OCI-LY1 (cell line): ENCODE measurements around the gene RAI1.

ENCODE experiments used
- EZH2 ChIP-seq: fragments of 200-600 bp; sonication (generic), shearing (Covaris generic); IDR thresholded peaks from 2 replicates; pipeline ENCODE4 v1.8.0; 2017; ENCODE audit warnings: borderline replicate concordance, mixed run types, mild to moderate bottlenecking, antibody characterized with exemption, low read length, moderate library complexity, mixed read lengths
- TF ChIP-seq, protein P1 (sequence below): fragments of 200-600 bp; sonication (generic), shearing (Covaris generic); IDR thresholded peaks from 2 replicates; pipeline ENCODE4 v1.5.1; 2017; ENCODE audit warnings: mild to moderate bottlenecking, antibody characterized with exemption, low read length, moderate library complexity, mixed read lengths

DNA sequence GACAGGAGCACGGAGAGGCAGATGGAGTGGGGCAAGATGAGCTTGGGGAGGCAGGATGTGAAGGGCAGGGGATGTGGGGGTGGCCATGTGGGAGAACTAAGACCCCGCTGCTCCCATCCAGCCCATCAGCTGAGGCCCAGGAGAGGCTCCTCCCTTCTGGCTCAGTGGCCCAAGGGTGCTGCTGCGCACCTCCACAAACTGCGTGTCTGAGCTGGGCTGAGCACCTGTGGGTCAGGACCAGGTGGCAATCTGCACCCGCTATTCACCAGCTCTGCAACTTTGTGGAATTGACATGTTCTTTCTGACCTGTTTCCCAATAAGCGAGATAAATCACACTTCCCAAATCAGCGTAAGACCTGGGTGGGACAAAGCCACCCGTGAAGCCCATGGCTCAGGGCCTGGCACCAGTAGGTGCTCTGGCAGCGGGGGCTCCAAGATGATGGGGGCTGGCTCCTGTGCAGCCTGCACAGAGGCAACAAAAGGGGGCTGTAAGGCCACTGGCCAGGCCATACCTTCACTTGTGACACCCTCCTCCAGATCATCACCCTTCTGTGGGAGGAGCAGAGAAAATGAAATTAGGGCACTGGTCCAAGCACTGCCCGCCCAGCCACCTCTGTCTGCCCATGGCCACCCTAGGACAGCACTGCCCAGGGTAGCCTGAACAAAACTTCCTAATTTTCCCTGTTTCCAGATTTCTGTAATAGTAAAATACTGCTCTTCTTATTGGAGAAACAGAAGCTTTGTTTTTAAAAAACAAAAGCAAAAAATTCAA is 167.2 kb downstream of the RAI1 start:
- TF ChIP-seq, protein P1, sequence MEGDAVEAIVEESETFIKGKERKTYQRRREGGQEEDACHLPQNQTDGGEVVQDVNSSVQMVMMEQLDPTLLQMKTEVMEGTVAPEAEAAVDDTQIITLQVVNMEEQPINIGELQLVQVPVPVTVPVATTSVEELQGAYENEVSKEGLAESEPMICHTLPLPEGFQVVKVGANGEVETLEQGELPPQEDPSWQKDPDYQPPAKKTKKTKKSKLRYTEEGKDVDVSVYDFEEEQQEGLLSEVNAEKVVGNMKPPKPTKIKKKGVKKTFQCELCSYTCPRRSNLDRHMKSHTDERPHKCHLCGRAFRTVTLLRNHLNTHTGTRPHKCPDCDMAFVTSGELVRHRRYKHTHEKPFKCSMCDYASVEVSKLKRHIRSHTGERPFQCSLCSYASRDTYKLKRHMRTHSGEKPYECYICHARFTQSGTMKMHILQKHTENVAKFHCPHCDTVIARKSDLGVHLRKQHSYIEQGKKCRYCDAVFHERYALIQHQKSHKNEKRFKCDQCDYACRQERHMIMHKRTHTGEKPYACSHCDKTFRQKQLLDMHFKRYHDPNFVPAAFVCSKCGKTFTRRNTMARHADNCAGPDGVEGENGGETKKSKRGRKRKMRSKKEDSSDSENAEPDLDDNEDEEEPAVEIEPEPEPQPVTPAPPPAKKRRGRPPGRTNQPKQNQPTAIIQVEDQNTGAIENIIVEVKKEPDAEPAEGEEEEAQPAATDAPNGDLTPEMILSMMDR = no peak
- no peak for TF ChIP-seq EZH2
